Right lobe of liver (tissue), 6 donors: Measurements from ENCODE around the gene TPGS2. TPM values are rescaled to one million over a fixed set of nuclear protein-coding genes. Genes with fewer than 3 reads are reported as not detected.
"Not testable (repeated sequence)": the region's sequence is repeated elsewhere in the genome, so short reads cannot be mapped to it uniquely, and the experiment has no call there.

ENCODE experiments used
- ATAC-seq, 4 donors: fragments of 200-7000 bp; cut with Tn5 transposase; one replicate each; pipeline ENCODE4 v1.9.1; 2020; ENCODE audit warnings: mild to moderate bottlenecking in 4 of 4, moderate library complexity in 4 of 4
- DNase-seq, 3 donors: peaks; one replicate each; pipeline ENCODE4 v3.0.0-alpha.2; 2020
- H3K27ac ChIP-seq, 3 donors: fragments of 200-600 bp; one replicate each; pipeline ENCODE4 v1.8.0; 2022
- H3K27me3 ChIP-seq, 2 donors: fragments of 200-600 bp; one replicate each; pipeline ENCODE4 v1.8.0; 2022
- H3K36me3 ChIP-seq, 4 donors: fragments of 200-600 bp; sonication (generic) in 1 of 4; one replicate each; pipeline versions ENCODE4 v1.5.1 to v1.8.0; 2017 to 2022; ENCODE audit warnings: control low read depth in 1 of 4
- H3K4me1 ChIP-seq, 4 donors: fragments of 200-600 bp; sonication (generic) in 1 of 4; one replicate each; pipeline versions ENCODE4 v1.5.1 to v1.8.0; 2017 to 2022; ENCODE audit warnings: control low read depth in 1 of 4
- H3K4me3 ChIP-seq, 3 donors: fragments of 200-600 bp; one replicate each; pipeline ENCODE4 v1.8.0; 2022
- H3K9me3 ChIP-seq, 4 donors: fragments of 200-600 bp; sonication (generic) in 1 of 4; one replicate each; pipeline versions ENCODE4 v1.5.1 to v1.8.0; 2017 to 2022; ENCODE audit warnings: control low read depth in 1 of 4
- CTCF ChIP-seq, 4 donors: fragments of 200-600 bp in 3 of 4; fragments of 450-650 bp in 1 of 4; IDR thresholded peaks; one replicate each; pipeline versions ENCODE4 v1.5.1 to v1.8.0; 2016 to 2022; ENCODE audit warnings: antibody characterized with exemption in 4 of 4, mild to moderate bottlenecking in 2 of 4
- POLR2A ChIP-seq: fragments of 450-650 bp; IDR thresholded peaks from one replicate; pipeline ENCODE4 v1.6.1; 2017; ENCODE audit warnings: antibody characterized with exemption, mild to moderate bottlenecking
- WGBS: methylation state at CpG from one replicate; pipeline ENCODE4 v1.1.6; 2018; ENCODE audit warnings: low coverage, low lambda C conversion rate; ENCODE audit not compliant: insufficient coverage; ENCODE audit errors: missing lambda C conversion rate; 5-methylcytosine and 5-hydroxymethylcytosine counted together
- intact Hi-C, 2 donors: fragments of 100-400 bp; cut with DNase I; formaldehyde crosslinking; loops; one replicate each; pipeline versions ENCODE4 v1.11.2 to v1.14.1; 2022
- total RNA-seq, 6 experiments: library from RNA; depleted of rRNA in 2 of 6; stranded (reverse); fragments of >200 nt in 2 of 6; fragmentation: NEBNext Ultra II Directional in 3 of 6; extraction: Animal tissue kit (Norgen Biotek cat#: 25700) in 3 of 6; gene quantifications; one replicate each; pipeline versions ENCODE4 v1.1.0 to v1.2.4, GENCODE V29; 2016 to 2023
- donor health status: DM: no; HTN: yes; CAD: no.
- donor health status: DM: no; HTN: no; CAD: no.
- donor health status: DM: no; HTN: no; CAD: no.
- donor health status: DM: no; HTN: yes; CAD: no.
- donor health status: DM: no; HTN: yes; CAD: no.

The TPGS2 gene
- total RNA-seq, 6 experiments from 2014 or later: 14.0 to 56.2 (median 23.1) TPM

GRCh38 chr18:36821681-36822080, 7.1 kb downstream of the TPGS2 start:
- intact Hi-C loops: no loop called here
- H3K4me1 ChIP-seq: no peaks in the 10 kb centered on the region
- no peaks in the 10 kb centered on the region for H3K9me3 ChIP-seq
- TF ChIP-seq CTCF (IDR thresholded peaks at IDR 0.05) (no peak), POLR2A (no peak)
- no peaks in the 10 kb centered on the region for H3K27me3 ChIP-seq
- DNase-seq: no peak
- H3K27ac ChIP-seq: no peak overlapping the region
- no peak overlapping the region for H3K4me3 ChIP-seq
- no peak for ATAC-seq
- 100% methylated on average over 4 of the region's 4 CpGs for WGBS
- H3K36me3 ChIP-seq: no peaks in the 10 kb centered on the region

DNA sequence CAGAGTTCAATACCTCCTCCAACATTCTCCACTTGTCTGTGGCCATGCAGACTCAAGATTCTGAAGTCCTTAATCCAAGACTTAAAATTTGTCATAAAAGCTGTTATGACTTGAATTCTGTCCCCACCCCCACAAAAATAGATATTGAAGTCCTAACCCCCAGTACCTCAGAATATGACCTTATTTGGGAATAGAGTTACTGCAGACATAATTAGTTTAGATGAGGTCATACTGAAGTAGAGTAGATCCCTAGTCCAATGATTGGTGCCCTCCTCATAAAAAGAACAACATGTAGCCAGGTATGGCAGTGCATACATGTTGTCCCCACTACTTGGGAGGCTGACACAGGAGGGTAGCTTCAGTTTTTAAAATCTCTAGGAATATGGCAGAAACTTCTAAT, 9.2 kb downstream of the TPGS2 start:
- no peaks in the 10 kb centered on the region for H3K36me3 ChIP-seq
- no peaks in the 10 kb centered on the region for H3K27me3 ChIP-seq
- ATAC-seq (no peak), DNase-seq (no peak)
- no peak overlapping the region for H3K4me3 ChIP-seq
- no peak for TF ChIP-seq POLR2A
- TF ChIP-seq CTCF (IDR thresholded peaks at IDR 0.05): no peak
- H3K9me3 ChIP-seq: no peaks in the 10 kb centered on the region
- H3K27ac ChIP-seq: no peak overlapping the region
- H3K4me1 ChIP-seq: no peaks in the 10 kb centered on the region
- intact Hi-C loops: no loop called here

DNA sequence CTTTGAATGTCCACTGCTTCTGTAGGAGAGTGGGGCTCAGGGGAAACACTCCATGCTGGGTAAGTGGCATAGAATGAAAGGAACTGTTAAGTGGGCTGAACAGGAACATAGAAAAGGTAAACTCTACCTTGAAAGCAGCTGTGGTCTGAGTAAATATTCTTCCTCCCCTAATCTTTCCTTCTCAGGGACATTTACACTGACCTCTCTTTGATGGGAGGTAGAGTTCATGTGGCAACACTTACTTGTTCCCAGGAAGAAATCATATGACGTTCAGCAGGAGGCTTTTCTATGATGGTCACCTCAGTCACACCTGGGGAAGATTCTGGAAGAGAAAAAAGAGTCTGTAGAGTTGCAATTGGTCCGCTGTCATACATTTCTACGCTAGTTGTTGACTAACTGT, 10.2 kb downstream of the TPGS2 start:
- TF ChIP-seq CTCF (IDR thresholded peaks at IDR 0.05) (no peak), POLR2A (no peak)
- Histone ChIP-seq H3K27ac (no peak overlapping the region), H3K27me3 (no peaks in the 10 kb centered on the region), H3K4me3 (no peak overlapping the region), H3K36me3 (no peaks in the 10 kb centered on the region), H3K4me1 (no peaks in the 10 kb centered on the region), H3K9me3 (no peaks in the 10 kb centered on the region)
- DNase-seq (no peak), ATAC-seq (no peak)
- intact Hi-C loops: no loop called here
- 95% methylated on average over 3 of the region's 3 CpGs for WGBS

- intact Hi-C loops: no loop called here
- Histone ChIP-seq H3K27me3 (no peaks in the 10 kb centered on the region), H3K36me3 (no peaks in the 10 kb centered on the region), H3K9me3 (no peaks in the 10 kb centered on the region), H3K4me1 (no peaks in the 10 kb centered on the region), H3K27ac (no peak overlapping the region), H3K4me3 (no peak overlapping the region)
- no peak for ATAC-seq
- no CpG with 5 or more reads among the region's 1 CpG for WGBS
- DNase-seq: no peak
- TF ChIP-seq CTCF (IDR thresholded peaks at IDR 0.05) (no peak), POLR2A (no peak)
These were observed 11.8 kb downstream of the TPGS2 start for GRCh38 chr18:36817039-36817438.

DNA sequence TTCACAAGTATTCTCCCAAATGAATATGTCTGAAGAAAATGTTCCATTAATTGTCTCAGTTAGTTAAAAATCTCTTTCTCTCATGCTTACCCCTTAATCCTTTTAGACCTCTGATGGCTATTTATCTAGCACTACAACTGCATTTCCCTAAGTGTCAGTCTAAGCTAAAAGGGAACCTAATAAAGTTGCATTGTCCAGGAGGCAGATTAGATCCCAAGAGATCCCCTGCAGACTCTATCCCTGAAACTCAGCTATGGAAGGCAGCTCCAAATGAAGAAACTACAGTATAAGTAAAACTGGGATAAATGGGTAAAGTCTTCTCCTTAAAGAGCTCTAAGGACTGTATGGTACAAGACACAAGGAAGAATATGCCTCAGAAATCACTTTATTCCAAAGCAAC, 12.7 kb downstream of the TPGS2 start:
- H3K27ac ChIP-seq, intact Hi-C loops, H3K4me3 ChIP-seq, H3K9me3 ChIP-seq, DNase-seq, H3K4me1 ChIP-seq, H3K36me3 ChIP-seq, H3K27me3 ChIP-seq, ATAC-seq: not testable (repeated sequence)
